Cardiac fibroblast (primary cell): ENCODE data around the gene FAM193B.

Experiments
- DNase-seq, 2 donors: peaks; one replicate each; pipeline versions ENCODE4 v3.0.0 to v3.0.0-alpha.2; 2010; ENCODE audit warnings: low read depth in 2 of 2
- H3K4me3 ChIP-seq, 2 donors: replicated peaks in 1 of 2; 1 replicate in 1 of 2; 2 replicates in 1 of 2; pipeline ENCODE4 v1.5.1; 2011; ENCODE audit warnings: low read depth in 2 of 2, low read length in 2 of 2, mild to moderate bottlenecking in 2 of 2, moderate library complexity in 1 of 2
- CTCF ChIP-seq: IDR thresholded peaks from one replicate; pipeline ENCODE4 v1.5.1; 2011; ENCODE audit warnings: low read depth, mild to moderate bottlenecking, low read length, inconsistent platforms

FAM193B gene

DNA sequence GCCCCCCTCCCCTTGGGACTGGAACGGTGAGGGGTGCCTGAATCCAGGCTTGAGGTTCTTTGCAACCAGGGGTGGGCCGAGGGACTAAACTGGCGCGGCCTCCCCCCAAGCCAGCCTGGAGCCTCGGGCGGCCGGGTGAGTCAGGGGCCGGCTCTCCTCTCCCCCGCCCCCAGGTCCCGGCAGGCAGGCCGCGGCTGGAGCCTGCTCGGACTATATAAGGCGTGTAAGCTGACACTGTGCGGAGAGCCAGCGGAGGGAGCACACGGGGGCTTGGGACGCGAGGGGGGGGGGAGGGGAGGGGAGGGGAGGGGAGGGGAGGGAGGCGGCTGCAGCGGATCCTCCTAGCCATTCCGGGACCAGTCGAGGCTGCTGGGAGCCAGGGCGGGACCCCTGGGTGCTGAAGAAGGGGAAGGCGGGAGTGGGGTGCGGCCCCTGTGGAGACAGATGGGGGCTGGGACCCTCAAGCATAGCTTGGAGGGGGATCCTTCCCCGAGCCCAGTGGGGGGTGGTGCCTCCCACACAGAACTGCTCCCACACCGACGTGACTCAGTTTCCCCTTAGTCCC, 57.6 kb downstream of the FAM193B start:
- peak; percentile 93 to 94 for DNase-seq
- TF ChIP-seq CTCF, result no peak
- peak overlapping the region; percentile 86 to 87 for H3K4me3 ChIP-seq

DNA sequence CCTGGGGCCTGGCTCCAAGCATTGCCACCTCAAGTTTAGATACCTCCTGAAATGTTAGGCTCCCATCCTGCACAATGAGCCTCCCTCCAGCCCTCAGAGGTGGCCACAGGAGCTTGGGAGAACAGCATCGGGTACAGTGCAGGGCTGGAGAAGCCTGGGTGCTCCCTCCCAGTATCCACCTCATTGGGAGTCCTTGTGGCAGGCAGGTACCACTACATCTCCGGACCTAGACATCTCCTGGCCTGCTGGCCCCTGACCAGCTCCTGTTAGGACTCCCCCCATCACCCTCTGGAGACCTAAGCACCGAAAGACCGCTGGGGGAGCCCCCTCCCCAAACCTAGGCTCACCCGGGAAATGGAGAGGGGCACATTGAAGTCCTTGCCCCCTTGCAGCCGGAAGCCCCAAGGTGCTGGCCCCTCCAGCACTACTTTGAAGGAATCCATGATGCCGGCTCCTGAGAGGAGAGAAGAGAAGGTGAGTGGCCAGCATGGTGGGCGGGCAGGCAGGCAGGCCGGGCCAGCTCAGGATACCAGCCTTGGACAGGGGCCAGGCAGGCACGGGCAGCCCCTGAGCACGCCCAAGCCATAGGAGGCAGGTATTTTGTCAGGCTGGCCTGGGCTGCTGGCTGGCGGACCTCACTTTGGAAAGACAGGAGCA, 58.2 kb downstream of the FAM193B start:
- H3K4me3 ChIP-seq, result peak overlapping the region; percentile 86 to 87
- TF ChIP-seq CTCF, result peak; percentile 42
- DNase-seq, result peak; percentile 65 to 76

DNA sequence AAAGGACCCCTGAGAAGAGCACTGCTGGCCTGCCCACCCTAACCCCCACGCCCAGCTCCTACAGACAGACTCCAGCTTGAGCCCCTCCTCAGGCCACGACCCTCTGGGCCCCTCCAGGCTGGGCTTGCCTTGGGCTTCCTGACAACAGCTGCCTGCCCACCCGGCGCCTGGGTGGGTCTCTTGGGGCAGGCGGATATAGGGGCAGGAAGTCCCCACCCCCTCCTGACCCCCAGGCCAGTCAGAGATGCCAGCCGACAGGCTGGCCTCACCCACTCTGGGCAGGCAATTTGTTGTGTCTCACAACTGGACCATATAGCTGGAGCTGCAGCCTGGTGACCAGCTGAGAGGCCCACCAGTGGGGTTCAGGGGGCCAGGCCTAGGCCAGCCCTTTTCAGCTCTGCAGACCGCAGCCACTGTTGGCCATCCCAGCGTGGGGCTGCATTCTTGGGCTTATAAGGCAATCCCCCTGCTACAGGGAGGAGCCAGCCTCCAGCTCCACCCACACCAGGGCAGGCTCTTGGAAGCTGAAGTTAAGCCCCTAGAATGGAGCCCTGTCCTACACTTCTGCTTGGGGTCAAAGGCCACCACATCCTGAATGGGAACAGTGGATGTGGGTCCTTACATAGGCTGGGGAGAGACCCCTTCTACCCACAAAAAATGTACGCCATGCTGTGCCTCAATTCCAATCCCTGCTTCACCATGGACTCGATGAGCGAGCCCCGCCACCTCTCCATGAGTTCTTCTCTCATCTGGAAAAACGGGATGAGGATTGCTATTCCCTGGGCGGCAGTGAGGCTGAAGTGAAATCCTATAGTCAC, 58.9 kb downstream of the FAM193B start:
- peak; percentile 95 for DNase-seq
- H3K4me3 ChIP-seq, result peak overlapping the region; percentile 86 to 87
- no peak for TF ChIP-seq CTCF

DNA sequence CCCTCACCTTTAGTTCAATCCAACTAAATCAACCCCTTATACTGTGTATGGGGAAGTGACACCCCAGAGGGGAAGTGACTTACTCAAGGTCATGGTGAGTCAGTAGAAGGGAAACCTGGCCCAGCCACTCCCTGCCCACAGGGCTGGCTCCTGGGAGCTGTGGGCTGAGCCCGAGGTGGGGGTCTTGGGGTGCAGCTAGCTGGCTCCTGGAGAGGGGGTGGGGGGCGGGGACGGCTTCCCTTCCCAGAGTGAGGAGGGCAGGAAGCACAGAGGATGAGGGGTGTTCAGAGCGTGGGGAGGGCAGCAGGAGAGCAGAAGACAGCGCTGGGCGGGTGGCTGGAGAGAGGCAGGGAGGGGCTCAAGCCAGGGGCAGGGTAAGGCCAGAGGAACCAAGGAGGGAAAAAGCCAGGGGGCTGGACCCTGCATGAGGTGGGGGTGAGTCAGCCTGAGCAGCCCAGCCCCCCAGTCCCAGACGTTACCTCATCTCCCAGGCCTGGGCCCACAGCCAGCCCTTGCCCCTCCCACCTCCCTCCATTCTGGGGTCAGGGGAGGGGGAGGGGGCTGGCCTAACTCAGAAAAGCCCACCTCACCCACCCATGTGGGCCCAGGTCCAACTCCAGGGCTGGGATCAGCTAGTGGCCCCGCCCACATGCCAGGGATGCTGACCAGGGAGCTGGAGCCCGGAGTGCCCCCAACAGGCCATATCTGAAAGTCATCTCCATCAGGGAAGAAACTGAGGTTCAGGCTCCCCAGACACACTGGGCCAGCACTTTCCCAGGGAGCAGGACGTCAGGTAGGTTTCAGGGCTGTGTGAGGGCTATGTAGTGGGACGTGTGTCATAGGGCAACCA, 59.8 kb downstream of the FAM193B start:
- DNase-seq, result peak; percentile 91 to 97
- H3K4me3 ChIP-seq, result peak overlapping the region; percentile 21 to 87
- TF ChIP-seq CTCF, result peak; percentile 41

GRCh38 chr5:177493795-177494345, 60.5 kb downstream of the FAM193B start:
- no peak for DNase-seq
- no peak for TF ChIP-seq CTCF
- peak overlapping the region in 1 of 2 donors; percentile 87 for H3K4me3 ChIP-seq

DNA sequence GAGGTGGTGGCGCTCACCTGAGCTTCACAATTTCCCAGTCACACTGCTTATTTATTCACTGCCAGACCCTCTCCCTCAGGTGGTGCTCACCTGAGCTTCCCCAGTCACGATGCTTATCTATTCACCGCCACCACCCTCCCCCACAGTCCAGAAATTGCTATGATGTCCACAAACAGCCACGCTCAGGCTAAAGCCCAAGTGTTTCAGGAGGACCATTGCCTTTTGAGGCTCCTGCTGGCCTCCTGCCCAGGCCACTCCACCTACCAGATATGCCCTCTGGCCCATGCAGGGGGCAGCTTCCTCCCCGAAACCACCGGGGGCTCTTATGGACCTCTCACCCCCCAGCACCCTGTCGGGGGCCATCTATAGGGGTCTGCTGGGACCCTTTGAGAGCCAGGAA, 61.5 kb downstream of the FAM193B start:
- no peak overlapping the region for H3K4me3 ChIP-seq
- TF ChIP-seq CTCF, result no peak
- DNase-seq, result no peak
